Right lobe of liver (tissue), 4 donors: ENCODE results near the gene LSP1.

Experiments used
- CTCF ChIP-seq, 4 donors: fragments of 200-600 bp in 3 of 4; fragments of 450-650 bp in 1 of 4; IDR thresholded peaks; one replicate each; pipeline versions ENCODE4 v1.5.1 to v1.8.0; 2016 to 2022; ENCODE audit warnings: antibody characterized with exemption in 4 of 4, mild to moderate bottlenecking in 2 of 4
- POLR2A ChIP-seq: fragments of 450-650 bp; IDR thresholded peaks from one replicate; pipeline ENCODE4 v1.6.1; 2017; ENCODE audit warnings: antibody characterized with exemption, mild to moderate bottlenecking
- donor health status: DM: no; HTN: no; CAD: no.
- donor health status: DM: no; HTN: no; CAD: no.
- donor health status: DM: no; HTN: yes; CAD: no.

- TF ChIP-seq POLR2A (no peak), CTCF (IDR thresholded peaks at IDR 0.05) (no peak)
Measured at GRCh38 chr11:1812801-1813200, 40.1 kb upstream of the LSP1 start.
